ENCODE data around the gene PRR30. TPM values are rescaled to one million over a fixed set of nuclear protein-coding genes. Genes with fewer than 3 reads are reported as not detected.

Gene PRR30
- total and polyA plus RNA-seq, 10 of the 15 experiments (the other 5 are each of a cell fraction or from before 2014, with no cell fraction given) = not detected

DNA sequence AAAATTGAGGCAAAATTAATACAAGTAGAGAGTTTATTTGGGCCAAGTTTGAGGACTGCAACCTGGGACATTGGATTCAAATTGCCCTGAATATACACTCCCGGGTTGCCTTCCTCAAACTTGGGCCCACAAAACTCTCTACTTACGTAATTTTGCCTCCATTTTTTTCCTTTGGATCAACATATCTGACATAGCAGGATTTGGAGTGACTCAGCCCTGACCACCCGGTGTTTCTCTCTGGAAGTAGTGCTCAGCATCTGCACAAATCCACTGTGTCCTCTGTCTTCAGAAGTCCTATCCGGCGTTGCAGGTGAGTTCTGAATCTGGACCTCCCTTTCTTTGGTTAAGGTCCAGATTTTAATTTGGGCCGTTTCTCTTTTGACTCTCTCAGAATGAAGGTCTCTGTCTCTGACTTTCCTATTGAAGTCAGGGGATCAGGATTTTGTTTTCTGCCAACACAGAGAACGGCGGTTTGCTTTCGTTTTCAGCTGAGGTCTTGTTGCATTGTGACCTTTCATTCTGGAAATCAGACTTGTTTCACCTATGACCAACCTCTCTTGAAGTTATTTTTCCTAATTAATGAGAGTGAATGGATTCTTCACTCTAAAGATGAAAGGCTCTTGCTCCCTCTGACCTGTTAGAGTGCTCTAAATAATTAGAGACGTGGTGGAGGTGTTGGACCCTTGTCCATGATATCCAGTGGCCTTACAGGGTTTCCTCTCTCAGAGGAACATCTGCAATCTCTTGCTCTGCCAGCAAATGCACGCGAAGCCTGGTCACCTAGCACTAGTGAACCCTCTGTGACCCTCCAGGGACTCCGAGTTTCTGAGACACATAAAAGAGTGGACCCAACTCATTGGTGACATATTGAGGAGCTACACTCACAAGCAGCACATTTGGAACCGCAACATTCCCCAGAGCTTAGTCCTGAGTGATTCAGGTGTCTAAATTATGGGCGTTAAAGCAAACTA is 23.2 kb upstream of the PRR30 start:
- Histone ChIP-seq H3K27me3 (replicated peaks in 1 of 2; ENCODE audit: control insufficient read depth in 2 of 2, insufficient read depth in 2 of 2, low read length in 1 of 2) (no peaks in the 10 kb centered on the region), H4K20me1 (ENCODE audit: control insufficient read depth, insufficient read depth) (no peaks in the 10 kb centered on the region), H3K27ac (ENCODE audit: control insufficient read depth, insufficient read depth) (peak overlapping the region; percentile 57; the same call in 1 of the 2 replicates), H3K4me3 (no peak overlapping the region), H3K9ac (ENCODE audit: control insufficient read depth, insufficient read depth, low read length) (no peak overlapping the region), H3K9me3 (replicated peaks; ENCODE audit: control insufficient read depth, insufficient read depth, low read length) (peaks cover 5% of the 10 kb centered on the region; the same call in 2 of the 3 replicates), H3K79me2 (ENCODE audit: control insufficient read depth, insufficient read depth, low read length) (no peaks in the 10 kb centered on the region), H3K36me3 (ENCODE audit: control insufficient read depth in 2 of 2, insufficient read depth in 2 of 2, low read length in 1 of 2) (no peaks in the 10 kb centered on the region), H2AFZ (ENCODE audit: control insufficient read depth, low read depth, low read length) (no peak overlapping the region; the same call in none of the 2 replicates), H3K4me1 (ENCODE audit: control insufficient read depth, insufficient read depth, low read length) (peaks cover 32% of the 10 kb centered on the region), H3K4me2 (ENCODE audit: control insufficient read depth, insufficient read depth) (peak overlapping the region; percentile 52; the same call in 1 of the 2 replicates)
- TF ChIP-seq SPI1 (IDR thresholded peaks at IDR 0.05; ENCODE audit: borderline replicate concordance, insufficient read depth, low read depth, low read length) (no peak), SKIL (IDR thresholded peaks at IDR 0.05; ENCODE audit: low read depth, poor library complexity, severe bottlenecking) (no peak), NR2F1 (conservative IDR thresholded peaks at IDR 0.05) (peak; percentile 74)
- no TSS peak for BruUV-seq (replicated peaks)
- in situ Hi-C loops (cut with MboI) (no loop called here), intact Hi-C loops (cut with micrococcal nuclease; ENCODE audit: unreplicated experiment) (no loop called here)
- DNase-seq (ENCODE audit: low read depth, low spot score) = no peak
- SMC1A ChIA-PET (ENCODE audit: uncharacterized antibody, unreplicated experiment) = interaction anchor here (0.8 kb wide), 1 partner anchor 12 kb away, joined by 3 read pairs; no protein-coding TSS in a partner anchor
- no peak for FAIRE-seq
- CTCF ChIA-PET = interaction anchor here (0.7 to 1.6 kb wide), 4 partner anchors 11 to 29 kb away, joined by 3 to 4 read pairs (median 3); partner anchors contain the start of gene PREB
- POLR2A ChIA-PET = interaction anchor here (0.5 to 0.6 kb wide), 2 partner anchors 21 to 141 kb away, joined by 3 read pairs; no protein-coding TSS in a partner anchor
- RAD21 ChIA-PET (ENCODE audit: unreplicated experiment) = no interaction called here
- 75% methylated on average over 15 of the region's 15 CpGs for WGBS (ENCODE audit: insufficient coverage, insufficient replicate concordance, low lambda C conversion rate, missing lambda C conversion rate)
- no peak for ATAC-seq

Measured in GM12878 (cell line).